ENCODE results near the gene KPNA6.
"Not testable (repeated sequence)": the region's sequence is repeated elsewhere in the genome, so short reads cannot be mapped to it uniquely, and the experiment has no call there.

KPNA6 gene

DNA sequence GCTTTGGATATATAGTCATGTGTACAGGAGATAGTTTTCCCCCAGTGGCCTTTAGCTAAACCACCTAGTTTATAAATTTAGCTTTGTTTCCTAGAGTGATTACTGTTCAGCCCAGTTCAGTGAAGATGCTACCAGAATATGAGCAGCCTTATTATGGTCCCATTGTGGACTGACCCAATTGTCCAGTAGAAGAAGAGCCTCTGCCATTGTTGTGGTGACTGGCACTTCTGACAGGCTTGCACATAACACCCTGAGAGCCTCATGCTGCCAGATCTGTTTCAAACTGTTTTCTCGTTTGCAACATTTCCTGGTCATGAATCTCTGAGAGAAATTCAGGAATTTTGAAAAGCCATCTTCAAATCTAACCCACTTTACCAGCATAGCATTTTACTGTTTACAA is 20.6 kb downstream of the KPNA6 start:
- H3K4me3 ChIP-seq (ENCODE audit: low read depth, low read length) = no peak overlapping the region
- ChIA-PET CTCF (interaction anchor here (1.0 to 1.6 kb wide), 3 partner anchors 16 to 20 kb away, joined by 3 to 9 read pairs (median 5); partner anchors contain the start of gene KPNA6), POLR2A (interaction anchor here (1.2 kb wide), 1 partner anchor 72 kb away, joined by 4 read pairs; the partner anchor contains the start of gene CCDC28B)
- no peak for DNase-seq (ENCODE audit: low read depth, low spot score)
- TF ChIP-seq, protein P1, sequence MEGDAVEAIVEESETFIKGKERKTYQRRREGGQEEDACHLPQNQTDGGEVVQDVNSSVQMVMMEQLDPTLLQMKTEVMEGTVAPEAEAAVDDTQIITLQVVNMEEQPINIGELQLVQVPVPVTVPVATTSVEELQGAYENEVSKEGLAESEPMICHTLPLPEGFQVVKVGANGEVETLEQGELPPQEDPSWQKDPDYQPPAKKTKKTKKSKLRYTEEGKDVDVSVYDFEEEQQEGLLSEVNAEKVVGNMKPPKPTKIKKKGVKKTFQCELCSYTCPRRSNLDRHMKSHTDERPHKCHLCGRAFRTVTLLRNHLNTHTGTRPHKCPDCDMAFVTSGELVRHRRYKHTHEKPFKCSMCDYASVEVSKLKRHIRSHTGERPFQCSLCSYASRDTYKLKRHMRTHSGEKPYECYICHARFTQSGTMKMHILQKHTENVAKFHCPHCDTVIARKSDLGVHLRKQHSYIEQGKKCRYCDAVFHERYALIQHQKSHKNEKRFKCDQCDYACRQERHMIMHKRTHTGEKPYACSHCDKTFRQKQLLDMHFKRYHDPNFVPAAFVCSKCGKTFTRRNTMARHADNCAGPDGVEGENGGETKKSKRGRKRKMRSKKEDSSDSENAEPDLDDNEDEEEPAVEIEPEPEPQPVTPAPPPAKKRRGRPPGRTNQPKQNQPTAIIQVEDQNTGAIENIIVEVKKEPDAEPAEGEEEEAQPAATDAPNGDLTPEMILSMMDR (IDR thresholded peaks at IDR 0.05; ENCODE audit: insufficient read depth, low read length, missing control alignments) = no peak

DNA sequence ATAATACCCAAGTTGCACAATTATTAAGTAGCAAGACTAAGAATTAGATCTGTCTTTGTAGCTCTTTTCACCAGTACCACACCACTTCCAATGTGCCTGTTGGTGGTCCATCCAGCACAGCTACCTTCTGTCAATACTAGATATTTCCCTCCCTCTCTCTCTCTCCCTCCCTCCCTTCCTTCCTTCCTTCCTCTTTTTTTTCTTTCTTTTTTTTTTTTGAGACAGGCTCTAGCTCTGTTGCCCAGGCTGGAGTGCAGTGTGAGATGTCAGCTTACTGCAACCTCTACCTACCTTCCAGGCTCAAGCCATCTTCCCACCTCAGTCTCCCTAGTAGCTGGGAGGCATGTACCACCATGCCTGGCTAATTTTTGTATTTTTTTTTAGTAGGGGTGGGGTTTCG is 21.1 kb downstream of the KPNA6 start:
- ChIA-PET POLR2A (no interaction called here), CTCF (interaction anchor here (1.3 to 1.6 kb wide), 3 partner anchors 8 to 20 kb away, joined by 4 to 9 read pairs (median 5); partner anchors contain the start of gene KPNA6)
- no peak for DNase-seq (ENCODE audit: low read depth, low spot score)
- H3K4me3 ChIP-seq (ENCODE audit: low read depth, low read length) = no peak overlapping the region
- TF ChIP-seq, protein P1 (IDR thresholded peaks at IDR 0.05; ENCODE audit: insufficient read depth, low read length, missing control alignments) = no peak

DNA sequence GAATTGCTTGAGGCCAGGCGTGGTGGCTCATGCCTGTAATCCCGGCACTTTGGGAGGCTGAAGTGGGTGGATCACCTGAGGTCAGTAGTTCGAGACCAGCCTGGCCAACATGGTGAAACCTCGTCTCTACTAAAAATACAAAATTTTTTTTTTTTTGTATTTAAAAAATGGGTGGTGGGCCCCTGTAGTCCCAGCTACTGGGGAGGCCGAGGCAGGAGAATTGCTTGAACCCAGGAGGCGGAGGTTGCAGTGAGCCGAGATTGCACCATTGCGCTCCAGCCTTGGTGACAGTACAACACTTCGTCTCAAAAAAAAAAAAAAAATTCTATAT is 26.1 kb downstream of the KPNA6 start:
- not testable (repeated sequence) for H3K4me3 ChIP-seq (ENCODE audit: low read depth, low read length); DNase-seq (ENCODE audit: low read depth, low spot score)
- POLR2A ChIA-PET = interaction anchor here (0.7 kb wide), 1 partner anchor 23 kb away, joined by 3 read pairs; no protein-coding TSS in a partner anchor
- CTCF ChIA-PET = interaction anchor here (0.6 to 2.2 kb wide), 8 partner anchors 9 to 81 kb away, joined by 3 to 7 read pairs (median 4); no protein-coding TSS in a partner anchor

DNA sequence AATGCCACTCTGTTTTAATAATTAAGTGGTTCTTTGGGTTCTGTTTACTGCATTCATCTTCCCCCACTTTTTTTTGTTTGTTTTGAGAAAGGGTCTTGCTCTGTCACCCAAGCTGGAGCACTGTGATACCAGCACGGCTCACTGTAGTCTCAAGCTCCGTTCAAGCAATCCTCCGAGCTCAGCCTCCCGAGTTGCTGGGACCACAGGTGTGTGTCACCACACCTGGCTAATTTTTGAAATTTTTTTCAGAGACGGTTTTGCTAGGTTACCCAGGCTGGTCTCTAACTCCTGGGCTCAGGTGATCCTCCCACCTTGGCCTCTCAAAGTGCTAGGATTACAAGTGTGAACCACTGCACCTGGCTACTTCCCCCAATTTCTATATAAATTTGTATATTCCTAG is 29.3 kb downstream of the KPNA6 start:
- POLR2A ChIA-PET = no interaction called here
- H3K4me3 ChIP-seq (ENCODE audit: low read depth, low read length) = no peak overlapping the region
- CTCF ChIA-PET = no interaction called here
- TF ChIP-seq, protein P1 (IDR thresholded peaks at IDR 0.05; ENCODE audit: insufficient read depth, low read length, missing control alignments) = no peak
- no peak for DNase-seq (ENCODE audit: low read depth, low spot score)

GRCh38 chr1:32138965-32139364 is 31.1 kb downstream of the KPNA6 start:
- TF ChIP-seq, protein P1 (IDR thresholded peaks at IDR 0.05; ENCODE audit: insufficient read depth, low read length, missing control alignments) = no peak
- ChIA-PET POLR2A (interaction anchor here (0.6 to 0.7 kb wide), 2 partner anchors 31 to 66 kb away, joined by 3 to 4 read pairs; partner anchors contain the start of gene KPNA6), CTCF (interaction anchor here (2.4 kb wide), 1 partner anchor 30 kb away, joined by 11 read pairs; the partner anchor contains the start of gene KPNA6)

GRCh38 chr1:32142446-32143301 is 34.8 kb downstream of the KPNA6 start:
- no peak overlapping the region for H3K4me3 ChIP-seq (ENCODE audit: low read depth, low read length)
- ChIA-PET CTCF (interaction anchor here (0.8 to 1.4 kb wide), 3 partner anchors 8 to 70 kb away, joined by 3 to 5 read pairs (median 4); partner anchors contain the start of gene TMEM39B), POLR2A (interaction anchor here (0.7 to 1.4 kb wide), 3 partner anchors 8 to 126 kb away, joined by 3 to 5 read pairs (median 4); partner anchors contain the start of gene TXLNA)
- TF ChIP-seq, protein P1 (IDR thresholded peaks at IDR 0.05; ENCODE audit: insufficient read depth, low read length, missing control alignments) = no peak
- no peak for DNase-seq (ENCODE audit: low read depth, low spot score)

More at GRCh38 chr1:32138965-32139364, 31.1 kb downstream of the KPNA6 start:
- no peak overlapping the region for H3K4me3 ChIP-seq (ENCODE audit: low read depth, low read length)
- no peak for DNase-seq (ENCODE audit: low read depth, low spot score)

- not testable (repeated sequence) for H3K4me3 ChIP-seq (ENCODE audit: low read depth, low read length); DNase-seq (ENCODE audit: low read depth, low spot score)
- ChIA-PET CTCF (interaction anchor here (1.3 to 1.4 kb wide), 2 partner anchors 9 to 70 kb away, joined by 4 to 5 read pairs; partner anchors contain the start of gene TMEM39B), POLR2A (interaction anchor here (0.7 to 1.4 kb wide), 3 partner anchors 8 to 127 kb away, joined by 3 to 5 read pairs (median 4); partner anchors contain the start of gene TXLNA)
Observed at GRCh38 chr1:32143302-32143695, 35.4 kb downstream of the KPNA6 start.
